COLO668 (cell line): Measurements from ENCODE around the gene OSBPL8.
"Not testable (repeated sequence)": the region's sequence is repeated elsewhere in the genome, so short reads cannot be mapped to it uniquely, and the experiment has no call there.

Experiments used
- DNase-seq: peaks from one replicate; lab custom pipeline; 2025; ENCODE audit not compliant: unreplicated experiment; lab: John Stamatoyannopoulos, UW

OSBPL8 gene

DNA sequence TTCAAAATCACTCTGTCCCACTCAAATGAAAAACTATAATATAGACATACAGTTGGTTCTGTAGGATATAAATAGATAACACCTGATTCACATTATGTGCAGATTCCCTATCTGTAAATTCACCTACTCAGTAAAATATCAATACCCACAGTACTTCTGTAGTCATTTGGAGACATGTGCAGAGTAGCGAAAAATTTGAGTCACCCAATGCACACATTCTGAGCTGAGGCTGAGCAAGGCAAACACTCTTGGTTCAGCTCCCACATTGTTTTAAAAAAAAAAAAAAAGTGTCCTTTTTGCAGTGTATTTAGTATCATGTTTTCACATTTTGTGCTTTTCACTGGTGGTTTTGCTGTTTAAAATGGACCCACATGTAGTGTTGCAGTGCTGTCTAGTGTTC, 184.1 kb downstream of the OSBPL8 start:
- DNase-seq, result no peak

DNA sequence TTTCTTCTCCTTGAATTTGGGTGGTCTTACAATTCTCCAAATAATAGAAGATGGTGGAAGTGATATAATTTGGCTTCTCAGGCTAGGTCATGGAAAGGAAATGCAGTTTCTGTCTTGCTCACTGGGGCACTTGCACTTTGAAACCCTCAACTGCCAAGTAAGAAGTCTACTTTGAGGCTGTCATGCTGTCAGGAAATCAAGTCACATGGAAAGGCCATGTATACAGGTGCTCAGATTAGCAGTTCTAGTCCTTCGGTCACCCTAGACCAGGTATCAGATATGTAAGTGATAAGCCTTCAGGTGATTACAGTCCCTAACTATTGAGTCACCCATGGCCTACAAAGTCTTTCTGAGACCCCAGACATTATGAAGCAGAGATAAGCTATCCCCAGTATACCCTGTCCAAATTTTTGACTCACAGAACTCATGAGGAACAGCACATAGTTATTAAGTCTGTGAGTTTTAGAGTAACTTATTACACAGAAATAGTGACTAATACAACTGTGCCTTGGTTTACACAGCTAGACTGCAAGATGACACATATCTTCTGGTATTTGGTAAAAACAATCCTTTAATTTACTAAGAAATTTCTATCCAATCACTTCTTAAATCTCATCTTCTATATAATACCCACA, 185.1 kb downstream of the OSBPL8 start:
- DNase-seq, result no peak

DNA sequence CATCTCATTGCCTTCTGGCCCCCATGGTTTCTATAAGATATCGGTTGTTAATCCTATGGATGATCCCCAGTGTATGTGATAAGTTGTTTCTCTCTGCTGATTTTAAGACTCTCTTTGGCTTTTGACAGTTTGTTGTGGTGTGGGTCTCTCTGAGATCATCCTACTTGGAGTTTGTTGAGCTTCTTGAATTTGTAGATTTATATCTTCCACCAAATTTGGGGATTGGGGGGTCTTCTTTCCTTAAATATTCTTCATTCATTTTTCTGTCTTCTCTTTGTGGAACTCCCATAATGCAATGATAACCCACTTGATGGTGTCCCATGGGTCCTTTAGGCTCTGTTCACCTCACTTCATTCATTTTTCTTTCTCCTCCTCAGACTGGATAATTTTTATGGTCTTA, 191.3 kb downstream of the OSBPL8 start:
- no peak for DNase-seq

DNA sequence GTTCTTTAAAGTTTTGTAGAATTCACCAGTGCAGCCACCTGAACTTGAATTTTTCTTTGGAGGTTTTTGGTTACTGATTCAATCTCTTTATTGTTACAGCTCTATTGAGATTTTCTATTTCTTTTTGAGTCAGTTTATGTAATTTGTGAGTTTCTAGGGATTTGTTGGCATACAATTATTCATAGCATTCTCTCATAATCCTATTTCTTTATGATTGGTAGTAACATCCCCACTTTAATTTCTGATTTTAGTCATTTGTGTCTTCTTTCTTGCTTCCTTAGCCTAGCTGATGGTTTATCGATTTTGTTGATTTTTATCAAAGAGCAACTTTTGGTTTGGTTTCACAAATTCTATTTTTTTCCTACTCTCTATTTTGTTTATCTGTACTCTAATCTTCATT, 193.4 kb downstream of the OSBPL8 start:
- DNase-seq, result no peak

DNA sequence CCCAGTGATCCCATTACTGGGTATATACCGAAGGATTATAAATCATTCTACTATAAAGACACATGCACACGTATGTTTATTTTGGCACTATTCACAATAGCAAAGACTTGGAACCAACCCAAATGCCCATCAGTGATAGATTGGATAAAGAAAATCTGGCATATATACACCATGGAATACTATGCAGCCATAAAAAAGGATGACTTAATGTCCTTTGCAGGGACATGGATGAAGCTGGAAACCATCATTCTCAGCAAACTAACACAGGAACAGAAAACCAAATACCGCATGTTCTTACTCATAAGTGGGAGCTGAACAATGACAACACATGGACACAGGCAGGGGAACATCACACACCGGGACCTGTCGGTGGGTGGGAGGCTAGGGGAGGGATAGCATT, 195.4 kb downstream of the OSBPL8 start:
- DNase-seq, result not testable (repeated sequence)

DNA sequence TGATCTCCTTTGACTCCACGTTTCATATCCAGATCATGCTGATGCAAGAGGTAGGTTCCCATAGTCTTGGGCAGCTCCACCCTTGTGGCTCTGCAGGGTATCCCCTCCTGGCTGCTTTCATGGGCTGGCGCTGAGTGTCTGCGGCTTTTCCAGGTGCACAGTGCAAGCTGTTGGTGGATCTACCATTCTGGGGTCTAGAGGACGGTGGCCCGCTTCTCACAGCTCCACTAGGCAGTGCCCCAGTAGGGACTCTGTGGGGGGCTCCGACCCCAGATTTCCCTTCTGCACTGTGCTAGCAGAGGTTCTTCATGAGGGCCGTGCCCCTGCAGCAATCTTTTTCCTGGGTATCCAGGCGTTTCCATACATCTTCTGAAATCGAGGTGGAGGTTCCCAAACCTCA, 199.3 kb downstream of the OSBPL8 start:
- DNase-seq, result no peak

DNA sequence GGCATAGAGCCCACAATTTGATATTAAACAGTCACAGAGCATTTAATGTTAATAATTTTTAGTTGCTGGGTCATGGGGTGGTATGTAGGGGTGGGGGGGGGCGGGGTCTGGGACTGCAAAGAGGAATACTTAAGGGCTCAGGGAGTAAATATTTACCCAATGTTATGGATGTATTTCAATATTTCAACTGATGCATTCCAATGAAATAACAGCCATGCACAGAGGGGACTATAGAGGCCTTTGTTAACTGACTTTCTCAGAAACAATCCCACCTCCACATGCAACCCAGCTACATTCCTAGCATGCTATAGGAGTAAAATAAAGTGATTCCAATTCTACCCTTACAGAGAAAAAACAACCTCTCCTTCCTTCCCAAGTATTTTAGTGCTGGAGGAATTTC, 203.5 kb downstream of the OSBPL8 start:
- DNase-seq, result no peak

DNA sequence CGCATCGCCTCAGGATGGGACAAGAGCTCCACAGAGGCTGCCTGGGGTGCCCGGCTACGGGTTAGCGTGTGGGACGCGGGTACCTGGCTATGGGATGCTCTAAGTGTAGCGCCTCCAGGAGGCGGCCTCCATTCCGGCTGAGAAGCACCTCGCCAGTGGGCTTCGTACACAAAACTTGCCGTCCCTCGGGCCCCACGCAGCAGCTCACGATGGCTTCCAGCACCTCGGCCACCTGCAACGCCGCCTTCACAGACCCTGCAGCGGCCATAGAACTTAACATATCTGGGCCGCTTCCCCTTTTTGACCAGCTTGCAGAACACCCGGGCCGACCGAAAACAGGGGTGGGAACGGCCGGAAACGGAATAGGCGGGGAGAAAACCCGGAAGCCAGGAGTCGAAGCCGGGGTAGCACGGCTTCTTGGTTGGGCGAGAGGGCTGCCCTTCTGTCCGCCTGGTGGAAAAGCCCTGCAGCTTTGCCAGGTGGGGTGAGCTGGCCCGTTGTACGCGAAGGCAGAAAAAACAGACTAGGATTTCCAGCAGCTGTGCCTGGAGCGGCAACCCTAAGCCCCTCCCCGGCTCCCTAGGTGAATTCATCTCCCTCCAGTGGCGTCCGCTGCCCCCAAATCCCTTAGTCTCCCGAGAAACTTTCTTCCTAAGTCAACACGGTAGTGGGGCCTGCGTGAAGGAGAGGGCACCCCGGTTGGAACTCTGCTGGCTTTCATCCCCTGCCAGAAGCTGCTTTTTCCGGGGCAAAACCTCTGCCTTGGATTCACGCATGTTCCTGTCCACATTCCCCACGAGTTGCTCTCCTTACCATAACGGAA, 211.3 kb downstream of the OSBPL8 start, which contains the start of gene BBS10:
BBS10 (minus strand) TSS at position 337 of the 823 bp plus-strand sequence; CDS start at position 280, 57 bp downstream.
- DNase-seq, result peak; percentile 92

DNA sequence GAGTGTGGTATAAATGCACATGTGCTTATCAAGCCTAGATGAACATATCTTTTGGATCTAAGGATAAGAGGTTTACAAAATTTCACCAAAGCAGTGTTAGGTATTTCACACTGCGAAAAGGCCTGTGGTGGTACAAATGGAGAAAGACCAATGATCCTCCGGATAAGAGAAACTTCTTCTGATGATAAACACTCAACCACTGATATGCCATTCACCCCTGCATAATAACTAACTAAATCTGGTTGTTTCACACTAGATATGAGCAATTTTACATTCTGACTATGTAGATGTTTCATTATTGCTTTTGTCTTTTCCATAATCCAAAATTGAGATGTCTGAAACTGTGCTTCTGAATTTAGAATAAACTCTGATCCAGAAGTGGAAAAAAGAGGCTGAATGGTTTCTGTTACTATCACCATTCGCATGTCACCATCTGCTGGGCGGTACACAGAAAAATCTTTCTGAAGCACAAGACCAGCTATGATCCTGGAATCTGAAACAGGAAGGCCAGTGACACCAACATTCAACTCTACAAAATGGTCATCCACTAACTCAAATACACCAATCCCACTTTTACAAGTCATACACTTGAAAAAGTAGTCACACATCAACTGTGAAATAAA, 212.7 kb downstream of the OSBPL8 start:
- DNase-seq, result no peak

DNA sequence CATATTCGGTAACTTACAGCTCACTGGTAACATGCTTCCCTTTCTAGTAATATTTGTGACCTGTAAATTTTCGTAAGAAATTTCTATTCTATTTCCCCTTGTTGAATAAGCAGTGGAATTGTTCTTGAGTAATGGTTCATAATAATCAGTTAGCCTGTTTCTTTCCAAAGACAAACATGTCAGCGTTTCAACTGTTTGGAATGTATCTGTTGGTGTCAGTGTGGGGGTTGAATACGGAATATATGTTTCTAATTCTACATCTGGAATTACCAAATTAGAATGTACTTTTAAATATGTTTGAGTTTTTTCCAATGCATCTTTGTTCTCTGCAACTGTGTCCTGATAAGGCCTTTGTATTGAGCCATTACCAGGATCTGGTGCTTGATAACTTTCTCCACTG, 213.3 kb downstream of the OSBPL8 start:
- DNase-seq, result no peak

DNA sequence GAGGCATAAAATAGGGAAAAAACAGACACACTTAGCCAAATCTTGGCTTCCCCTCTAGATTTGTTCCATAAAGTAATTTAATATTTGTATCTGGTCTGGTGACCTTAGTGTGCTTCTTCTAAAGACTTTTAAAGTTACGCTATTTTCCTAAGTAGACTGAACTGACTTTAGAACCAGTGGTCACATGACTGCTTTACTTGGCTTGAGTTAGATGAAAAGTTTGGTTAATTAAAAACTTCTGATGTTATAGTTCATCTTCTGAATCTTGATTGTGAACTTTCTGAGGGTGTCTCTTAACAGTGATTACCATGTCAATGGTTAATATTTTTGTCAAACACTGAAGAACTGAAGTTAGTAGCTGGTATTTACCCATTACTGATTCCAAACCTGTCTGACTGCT, 214.0 kb downstream of the OSBPL8 start:
- no peak for DNase-seq

DNA sequence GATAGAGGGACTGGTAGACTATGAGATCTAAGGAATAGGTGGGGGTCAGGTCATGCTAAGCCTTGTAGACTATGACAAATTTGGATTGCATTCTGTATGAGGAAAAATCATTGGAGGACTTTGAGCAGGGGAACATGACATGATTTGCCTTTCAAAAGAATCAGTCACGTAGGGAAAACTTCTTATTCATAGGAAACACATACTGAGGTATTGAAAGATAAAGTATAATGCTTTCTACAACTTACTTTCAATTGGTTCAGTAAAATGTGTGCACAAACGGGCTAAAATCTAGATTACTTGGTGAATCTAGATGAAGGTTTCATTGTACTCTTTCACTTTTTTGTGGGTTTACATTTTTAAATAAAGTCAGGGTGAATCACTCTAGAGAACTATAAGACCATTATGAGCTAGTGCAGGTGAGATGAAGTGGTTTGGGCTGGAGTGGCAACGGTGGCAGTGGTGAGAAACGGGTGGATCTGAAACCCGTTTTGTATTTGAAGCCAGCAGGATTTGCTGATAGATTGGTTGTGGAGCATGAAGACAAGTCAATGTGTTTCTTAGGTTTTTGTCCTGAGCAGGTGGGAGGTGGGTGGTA, 218.0 kb downstream of the OSBPL8 start:
- DNase-seq, result no peak

DNA sequence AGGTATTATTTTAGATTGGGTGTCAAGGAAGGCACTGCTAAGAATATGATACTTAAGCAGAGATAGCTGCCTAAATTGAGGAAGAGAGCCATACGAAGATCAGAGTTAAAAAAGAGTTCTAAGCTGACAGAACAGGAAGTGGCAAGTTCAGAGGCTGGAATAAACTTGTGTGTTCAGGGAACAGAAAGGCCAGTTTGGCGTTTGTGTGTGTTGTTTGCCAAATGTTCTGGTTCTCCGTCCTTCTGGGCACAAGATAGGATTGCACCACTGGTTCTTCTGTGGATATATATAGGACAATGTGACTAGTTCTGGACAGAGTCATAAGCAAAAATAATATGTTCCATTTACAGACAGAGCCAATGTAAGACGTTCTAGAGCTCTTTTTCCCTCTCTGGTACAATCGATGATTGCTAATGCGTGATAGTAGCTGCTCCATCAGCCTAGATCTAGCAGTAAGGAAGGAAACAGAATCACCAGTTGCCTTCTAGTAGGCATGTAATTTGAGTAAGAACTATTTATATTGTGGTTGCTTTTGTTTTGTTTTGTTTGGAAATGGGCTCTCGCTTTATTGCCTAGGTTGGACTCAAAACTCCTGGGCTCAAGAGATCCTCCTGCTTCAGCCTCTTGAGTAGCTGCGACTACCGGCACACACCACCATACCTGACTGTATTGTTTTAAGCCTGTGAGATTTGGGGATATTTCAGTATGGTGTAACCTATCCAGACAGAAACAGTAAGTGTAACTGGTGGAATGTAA, 218.7 kb downstream of the OSBPL8 start:
- DNase-seq, result no peak

DNA sequence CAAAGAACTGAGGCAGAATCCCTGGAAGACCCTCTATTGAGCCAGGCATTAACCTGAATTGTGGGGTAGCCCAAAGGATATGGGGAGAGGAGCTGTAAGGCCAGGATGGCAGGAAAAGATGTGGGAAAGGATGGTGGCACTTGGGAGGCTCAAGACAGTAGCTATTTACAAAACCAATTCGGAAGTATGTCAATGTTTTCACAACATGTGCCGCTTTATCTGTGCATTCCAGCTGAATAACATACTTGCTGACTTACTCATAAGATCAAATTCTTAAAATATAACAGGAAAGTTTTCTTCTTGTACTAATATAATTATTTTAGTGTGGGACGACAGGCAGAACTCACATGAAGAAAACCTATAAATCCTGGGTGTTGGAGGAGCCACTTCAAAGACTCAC, 222.0 kb downstream of the OSBPL8 start:
- DNase-seq, result no peak

DNA sequence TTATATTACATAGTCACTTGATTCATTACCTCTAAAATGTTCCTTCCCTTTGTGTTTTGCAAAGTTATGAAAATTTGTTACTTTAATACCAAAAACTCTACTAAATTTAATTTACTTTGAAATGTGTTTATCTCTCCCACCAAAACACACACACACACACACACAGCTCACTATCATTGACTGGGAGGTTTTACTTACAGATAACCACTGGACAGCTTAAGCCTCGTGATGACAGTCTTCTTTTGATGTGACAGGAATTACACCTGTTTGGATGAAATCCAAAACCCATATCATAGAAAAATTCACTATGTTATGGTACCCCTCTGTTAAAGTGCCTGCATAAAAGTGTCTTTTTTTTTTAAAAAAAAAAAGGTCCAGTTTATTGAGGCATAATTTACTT, 227.0 kb downstream of the OSBPL8 start:
- DNase-seq, result no peak

DNA sequence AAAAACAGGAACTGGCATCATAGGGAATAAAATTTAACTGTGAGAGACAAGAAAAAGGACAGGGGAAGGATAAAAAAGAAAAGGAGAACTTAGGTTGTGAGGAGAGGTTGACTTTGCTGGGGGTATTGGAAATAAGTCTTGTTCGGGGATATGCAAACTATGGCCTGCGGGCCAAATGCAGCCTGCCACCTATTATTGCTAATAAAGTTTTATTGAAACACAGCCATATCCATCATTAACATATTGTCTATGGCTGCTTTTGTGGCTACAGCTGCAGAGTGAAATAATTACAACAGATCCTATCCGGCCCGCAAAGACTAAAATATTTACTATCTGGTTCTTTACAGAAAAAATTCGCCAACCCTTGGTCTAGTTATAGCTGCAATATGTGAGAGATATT, 230.0 kb downstream of the OSBPL8 start:
- no peak for DNase-seq

DNA sequence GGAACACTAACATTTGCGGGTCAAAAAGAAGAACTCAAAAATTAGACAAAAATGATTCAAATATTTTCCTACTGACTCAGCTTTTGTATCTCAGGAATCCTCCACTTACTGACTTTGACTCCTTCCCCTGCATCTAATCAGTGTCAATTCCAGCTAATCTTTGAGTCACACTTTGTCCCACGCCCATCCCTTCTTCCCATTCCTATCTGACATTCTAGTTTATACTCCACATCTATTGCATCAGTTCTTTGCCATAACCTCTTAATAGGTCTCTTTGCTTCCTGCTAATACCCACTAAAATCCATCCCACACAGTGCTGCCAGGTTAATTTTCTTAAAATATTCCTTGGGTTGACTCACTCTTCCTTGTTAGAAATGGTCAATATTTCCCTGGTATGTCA, 230.4 kb downstream of the OSBPL8 start:
- DNase-seq, result no peak

DNA sequence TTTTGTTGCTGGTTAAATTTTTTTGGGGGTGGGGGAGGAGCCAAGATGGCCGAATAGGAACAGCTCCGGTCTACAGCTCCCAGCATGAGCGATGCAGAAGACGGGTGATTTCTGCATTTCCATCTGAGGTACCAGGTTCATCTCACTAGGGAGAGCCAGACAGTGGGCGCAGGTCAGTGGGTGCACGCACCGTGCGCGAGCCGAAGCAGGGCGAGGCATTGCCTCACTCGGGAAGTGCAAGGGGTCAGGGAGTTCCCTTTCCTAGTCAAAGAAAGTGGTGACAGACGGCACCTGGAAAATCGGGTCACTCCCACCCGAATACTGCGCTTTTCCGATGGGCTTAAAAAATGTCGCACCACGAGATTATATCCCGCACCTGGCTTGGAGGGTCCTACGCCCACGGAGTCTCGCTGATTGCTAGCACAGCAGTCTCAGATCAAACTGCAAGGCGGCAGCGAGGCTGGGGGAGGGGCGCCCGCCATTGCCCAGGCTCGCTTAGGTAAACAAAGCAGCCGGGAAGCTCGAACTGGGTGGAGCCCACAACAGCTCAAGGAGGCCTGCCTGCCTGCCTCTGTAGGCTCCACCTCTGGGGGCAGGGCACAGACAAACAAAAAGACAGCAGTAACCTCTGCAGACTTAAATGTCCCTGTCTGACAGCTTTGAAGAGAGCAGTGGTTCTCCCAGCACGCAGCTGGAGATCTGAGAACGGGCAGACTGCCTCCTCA, 239.8 kb downstream of the OSBPL8 start:
- DNase-seq, result not testable (repeated sequence)

DNA sequence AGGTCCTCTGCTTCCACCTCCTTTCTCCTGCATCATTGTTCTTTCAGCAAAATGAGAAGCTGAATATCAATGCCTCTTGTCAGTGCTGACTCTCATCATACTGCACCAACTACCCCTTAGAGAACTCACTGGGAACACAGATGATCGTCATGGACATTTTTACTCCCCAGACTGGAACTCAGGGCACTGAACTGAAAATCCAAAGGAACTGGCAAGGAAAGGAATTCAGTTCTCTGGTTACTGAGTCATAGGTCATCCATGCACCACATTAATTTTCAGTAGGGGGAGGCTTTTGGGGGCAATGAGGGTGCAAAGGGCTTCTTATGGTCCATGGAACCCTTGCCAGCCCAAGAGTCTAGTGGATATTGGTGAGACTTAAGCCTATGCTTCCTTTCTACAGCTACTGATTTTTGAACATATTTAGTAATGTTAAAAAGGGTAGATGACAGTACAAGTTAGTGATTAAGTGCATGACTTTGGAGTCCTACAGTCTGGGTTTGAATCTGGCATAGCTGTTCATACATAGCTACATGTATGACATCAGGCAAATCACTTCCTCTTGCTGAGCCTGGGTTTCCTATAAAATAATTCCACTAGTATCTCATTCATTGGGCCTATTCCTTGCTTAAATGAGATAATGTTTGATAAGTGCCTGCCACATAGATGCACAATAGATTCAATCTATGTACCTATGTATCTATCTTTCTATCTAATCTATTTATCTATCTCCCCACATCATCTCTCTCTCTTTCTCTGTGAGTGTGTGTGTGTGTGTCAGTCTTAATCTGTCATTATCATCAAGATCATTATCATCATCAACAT, 240.6 kb downstream of the OSBPL8 start:
- DNase-seq, result no peak

DNA sequence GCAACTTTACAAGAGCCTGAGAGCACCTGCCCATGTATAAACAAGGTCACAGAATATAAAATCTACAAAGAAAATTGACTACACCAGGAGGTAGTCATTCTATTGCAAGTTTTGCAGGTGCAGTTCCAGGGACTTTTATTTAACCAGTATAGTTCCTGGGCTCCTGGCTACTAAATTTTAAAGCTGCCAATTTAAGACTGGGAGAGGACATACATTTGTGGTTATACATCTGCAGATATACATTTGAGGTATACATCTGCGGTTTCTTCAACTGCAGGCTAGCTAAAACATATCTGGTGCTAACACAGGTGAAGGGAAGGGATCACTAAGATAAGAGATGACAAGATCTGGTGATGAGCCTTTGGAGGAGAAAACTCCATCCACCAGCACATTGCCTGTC, 241.6 kb downstream of the OSBPL8 start:
- no peak for DNase-seq
